ENCODE measurements around the gene KRTAP2-3. TPM values are rescaled to one million over a fixed set of nuclear protein-coding genes. Genes with fewer than 3 reads are reported as not detected.
A peak's percentile ranks its signal among the peaks of the same experiment; 100 is the strongest.

KRTAP2-3 gene
- total RNA-seq, 1 donor from 2014 or later, result not detected

- TF ChIP-seq POLR2A (IDR thresholded peaks at IDR 0.05) (no peak), CTCF (IDR thresholded peaks at IDR 0.05) (no peak), POLR2AphosphoS5 (IDR thresholded peaks at IDR 0.05; ENCODE audit: insufficient read depth in 1 of 2, low read depth in 1 of 2) (no peak)
- peak overlapping the region; percentile 20 for H3K27ac ChIP-seq
- H3K4me3 ChIP-seq, result no peak overlapping the region
- H3K27me3 ChIP-seq, result no peaks in the 10 kb centered on the region
- H3K36me3 ChIP-seq, result no peaks in the 10 kb centered on the region
- peaks cover 7% of the 10 kb centered on the region for H3K4me1 ChIP-seq
- no peak for DNase-seq (ENCODE audit: extremely low spot score in 2 of 2)
- H3K9me3 ChIP-seq, result no peaks in the 10 kb centered on the region
- intact Hi-C loops (cut with DNase I), result no loop called here
Observed at GRCh38 chr17:41009936-41010335, 50.0 kb downstream of the KRTAP2-3 start.

GRCh38 chr17:41009301-41009760 is 50.6 kb downstream of the KRTAP2-3 start:
- peak overlapping the region; percentile 20 for H3K27ac ChIP-seq
- no peaks in the 10 kb centered on the region for H3K27me3 ChIP-seq
- DNase-seq (ENCODE audit: extremely low spot score in 2 of 2), result no peak
- intact Hi-C loops (cut with DNase I), result no loop called here
- no peak for TF ChIP-seq POLR2AphosphoS5 (IDR thresholded peaks at IDR 0.05; ENCODE audit: insufficient read depth in 1 of 2, low read depth in 1 of 2)
- no peak for TF ChIP-seq CTCF (IDR thresholded peaks at IDR 0.05)
- no peak for TF ChIP-seq POLR2A (IDR thresholded peaks at IDR 0.05)
- H3K4me1 ChIP-seq, result peaks cover 7% of the 10 kb centered on the region
- no peak overlapping the region for H3K4me3 ChIP-seq
- no peaks in the 10 kb centered on the region for H3K36me3 ChIP-seq
- H3K9me3 ChIP-seq, result no peaks in the 10 kb centered on the region

Other genes with a start within 250 kb of the KRTAP2-3 start
- gene KRT10, start 237.5 kb downstream of the KRTAP2-3 start, total RNA-seq, result 919 TPM
- gene KRT12, start 192.9 kb downstream of the KRTAP2-3 start, total RNA-seq, result not detected
- not detected for gene KRT20, start 174.9 kb downstream of the KRTAP2-3 start, total RNA-seq
- 0.98 TPM for gene KRT23, start 122.5 kb downstream of the KRTAP2-3 start, total RNA-seq
- not detected for gene KRT39, start 93.2 kb downstream of the KRTAP2-3 start, total RNA-seq
- not detected for gene KRT40, start 75.8 kb downstream of the KRTAP2-3 start, total RNA-seq
- not detected for gene KRTAP3-3, start 66.0 kb downstream of the KRTAP2-3 start, total RNA-seq
- not detected for gene KRTAP3-2, start 60.2 kb downstream of the KRTAP2-3 start, total RNA-seq
- not detected for gene KRTAP3-1, start 51.0 kb downstream of the KRTAP2-3 start, total RNA-seq
- not detected for gene KRTAP1-5, start 32.9 kb downstream of the KRTAP2-3 start, total RNA-seq
- not detected for gene KRTAP1-4, start 29.9 kb downstream of the KRTAP2-3 start, total RNA-seq
- gene KRTAP1-3, start 25.2 kb downstream of the KRTAP2-3 start, total RNA-seq, result not detected
- gene KRTAP1-1, start 18.7 kb downstream of the KRTAP2-3 start, total RNA-seq, result not detected
- gene KRTAP2-1, start 12.8 kb downstream of the KRTAP2-3 start, total RNA-seq, result not detected
- not detected for gene KRTAP2-2, start 4.9 kb downstream of the KRTAP2-3 start, total RNA-seq
- not detected for gene KRTAP2-4, start 5.8 kb upstream of the KRTAP2-3 start, total RNA-seq
- not detected for gene KRTAP4-7, start 24.0 kb upstream of the KRTAP2-3 start, total RNA-seq
- not detected for gene KRTAP4-8, start 38.0 kb upstream of the KRTAP2-3 start, total RNA-seq
- gene KRTAP4-16, start 42.1 kb upstream of the KRTAP2-3 start, total RNA-seq, result not detected
- not detected for gene KRTAP4-9, start 45.3 kb upstream of the KRTAP2-3 start, total RNA-seq
- not detected for gene KRTAP4-11, start 58.3 kb upstream of the KRTAP2-3 start, total RNA-seq
- gene KRTAP4-12, start 64.1 kb upstream of the KRTAP2-3 start, total RNA-seq, result not detected
- not detected for gene KRTAP4-6, start 80.4 kb upstream of the KRTAP2-3 start, total RNA-seq
- not detected for gene KRTAP4-5, start 89.7 kb upstream of the KRTAP2-3 start, total RNA-seq
- gene KRTAP4-4, start 100.6 kb upstream of the KRTAP2-3 start, total RNA-seq, result not detected
- not detected for gene KRTAP4-3, start 108.1 kb upstream of the KRTAP2-3 start, total RNA-seq
- gene KRTAP4-2, start 118.1 kb upstream of the KRTAP2-3 start, total RNA-seq, result not detected
- not detected for gene KRTAP4-1, start 124.8 kb upstream of the KRTAP2-3 start, total RNA-seq
- gene KRTAP9-1, start 129.8 kb upstream of the KRTAP2-3 start, total RNA-seq, result not detected
- gene KRTAP9-2, start 166.5 kb upstream of the KRTAP2-3 start, total RNA-seq, result not detected
- not detected for gene KRTAP9-3, start 172.3 kb upstream of the KRTAP2-3 start, total RNA-seq
- gene KRTAP9-8, start 177.9 kb upstream of the KRTAP2-3 start, total RNA-seq, result not detected
- gene KRTAP9-4, start 189.6 kb upstream of the KRTAP2-3 start, total RNA-seq, result not detected
- not detected for gene KRTAP9-9, start 195.3 kb upstream of the KRTAP2-3 start, total RNA-seq
- gene KRTAP9-6, start 205.3 kb upstream of the KRTAP2-3 start, total RNA-seq, result not detected
- gene KRTAP9-7, start 215.6 kb upstream of the KRTAP2-3 start, total RNA-seq, result not detected
- not detected for gene KRTAP29-1, start 242.7 kb upstream of the KRTAP2-3 start, total RNA-seq
- gene KRTAP16-1, start 249.2 kb upstream of the KRTAP2-3 start, total RNA-seq, result not detected